Stimulated activated CD8-positive, alpha-beta memory T cell treated with anti-CD3 and anti-CD28 coated beads, Interleukin-4, amount 100 ng/mL, for 24 hours (primary cell): ENCODE measurements around the gene CPO.
"Not testable (repeated sequence)": the region's sequence is repeated elsewhere in the genome, so short reads cannot be mapped to it uniquely, and the experiment has no call there.

Experiments used
- DNase-seq: peaks from one replicate; pipeline ENCODE4 v3.0.0-alpha.2; 2020; ENCODE audit warnings: low read depth

The CPO gene

GRCh38 chr2:206939340-206939739, at the start of gene CPO:
CPO (plus strand) TSS chr2:206939518; CDS start chr2:206939600, 82 bp downstream.
- DNase-seq = no peak

- DNase-seq = no peak
These were observed 49.1 kb upstream of the CPO start for GRCh38 chr2:206890179-206890578.

- DNase-seq = no peak
These were observed 48.4 kb upstream of the CPO start for GRCh38 chr2:206890926-206891325.

GRCh38 chr2:206915121-206915520, 24.2 kb upstream of the CPO start:
- no peak for DNase-seq

- no peak for DNase-seq
These were observed 21.1 kb upstream of the CPO start for GRCh38 chr2:206918263-206918662.

GRCh38 chr2:206920310-206920709, 19.0 kb upstream of the CPO start:
- no peak for DNase-seq

GRCh38 chr2:206920951-206921350, 18.4 kb upstream of the CPO start:
- no peak for DNase-seq

- DNase-seq = no peak
These were observed 17.8 kb upstream of the CPO start for GRCh38 chr2:206921529-206921928.

GRCh38 chr2:206935991-206936842, 3.1 kb upstream of the CPO start:
- no peak for DNase-seq

GRCh38 chr2:206936843-206937230, 2.5 kb upstream of the CPO start:
- no peak for DNase-seq

- no peak for DNase-seq
These were observed 1.8 kb upstream of the CPO start for GRCh38 chr2:206937555-206937954.

GRCh38 chr2:206940546-206940945, 1.2 kb downstream of the CPO start:
- DNase-seq = no peak

- DNase-seq = no peak
These were observed 3.5 kb downstream of the CPO start for GRCh38 chr2:206942592-206943478.

GRCh38 chr2:206953404-206953803, 14.1 kb downstream of the CPO start:
- DNase-seq = not testable (repeated sequence)

GRCh38 chr2:206955253-206955652, 15.9 kb downstream of the CPO start:
- DNase-seq = no peak

GRCh38 chr2:206958261-206958660, 18.9 kb downstream of the CPO start:
- DNase-seq = no peak

GRCh38 chr2:206962966-206963365, 23.6 kb downstream of the CPO start:
- DNase-seq = no peak

- no peak for DNase-seq
These were observed 29.1 kb downstream of the CPO start for GRCh38 chr2:206968134-206969086.

GRCh38 chr2:206969192-206969591, 29.9 kb downstream of the CPO start:
- no peak for DNase-seq

- DNase-seq = no peak
These were observed 31.5 kb downstream of the CPO start for GRCh38 chr2:206970589-206971360.

GRCh38 chr2:206971805-206972204, 32.5 kb downstream of the CPO start:
- DNase-seq = no peak
